ENCODE measurements around the gene MAPT. TPM values are rescaled to one million over a fixed set of nuclear protein-coding genes. Genes with fewer than 3 reads are reported as not detected.
"Not testable (repeated sequence)": the region's sequence is repeated elsewhere in the genome, so short reads cannot be mapped to it uniquely, and the experiment has no call there.

MAPT gene
- polyA plus RNA-seq, 1 donor: 10.0 TPM

DNA sequence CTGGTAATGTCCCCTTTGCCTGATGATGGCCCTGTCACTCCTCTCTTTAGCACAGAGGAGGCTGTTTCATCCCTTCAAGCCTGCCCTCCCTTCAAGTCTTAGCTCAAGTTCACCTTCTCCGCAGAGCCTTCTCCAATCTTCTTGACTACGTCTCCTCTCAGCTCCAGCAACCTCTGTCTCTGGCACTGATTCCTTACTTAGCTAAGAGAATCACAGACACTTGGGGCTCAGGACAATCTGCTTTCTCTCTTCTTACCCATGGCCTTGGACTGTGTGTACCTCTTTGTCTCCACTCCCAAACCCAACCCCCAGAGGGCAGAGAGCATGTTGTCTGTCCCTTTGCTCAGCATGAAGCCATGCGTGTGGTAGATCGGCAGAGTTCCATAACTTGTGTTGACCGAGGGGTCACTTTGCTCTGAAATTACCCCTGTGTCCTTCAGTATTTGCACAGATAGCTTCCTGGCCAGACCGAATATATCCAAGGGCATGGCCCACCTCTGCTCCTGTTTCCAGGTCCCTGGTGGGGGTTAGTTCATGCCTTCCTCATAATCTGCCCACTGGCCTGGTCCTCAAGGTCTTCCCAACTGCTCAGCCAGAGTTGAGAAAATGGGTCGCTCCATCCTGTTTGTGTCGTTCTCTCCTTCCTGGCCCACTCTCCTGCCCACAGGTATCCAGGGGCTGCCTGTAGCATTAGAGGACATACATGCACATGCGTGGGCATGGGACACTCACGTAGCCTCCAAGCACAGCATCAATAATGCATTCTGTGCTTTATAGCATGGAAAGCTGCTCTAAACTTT lies 41.6 kb downstream of the MAPT start:
- no peak overlapping the region for H3K27ac ChIP-seq (ENCODE audit: low read length)
- no peak overlapping the region for H3K4me3 ChIP-seq (ENCODE audit: low read length)
- no CpG with 5 or more reads among the region's 10 CpGs for WGBS (ENCODE audit: insufficient coverage, low lambda C conversion rate)
- H3K27me3 ChIP-seq (ENCODE audit: control insufficient read depth, insufficient read depth, low read length): peaks cover 26% of the 10 kb centered on the region
- H3K9me3 ChIP-seq (ENCODE audit: control insufficient read depth, low read depth, low read length): no peaks in the 10 kb centered on the region
- no peak for DNase-seq
- H3K4me1 ChIP-seq (ENCODE audit: control insufficient read depth, insufficient read depth, low read length): no peaks in the 10 kb centered on the region
- no peaks in the 10 kb centered on the region for H3K36me3 ChIP-seq (ENCODE audit: control insufficient read depth, insufficient read depth, low read length)

DNA sequence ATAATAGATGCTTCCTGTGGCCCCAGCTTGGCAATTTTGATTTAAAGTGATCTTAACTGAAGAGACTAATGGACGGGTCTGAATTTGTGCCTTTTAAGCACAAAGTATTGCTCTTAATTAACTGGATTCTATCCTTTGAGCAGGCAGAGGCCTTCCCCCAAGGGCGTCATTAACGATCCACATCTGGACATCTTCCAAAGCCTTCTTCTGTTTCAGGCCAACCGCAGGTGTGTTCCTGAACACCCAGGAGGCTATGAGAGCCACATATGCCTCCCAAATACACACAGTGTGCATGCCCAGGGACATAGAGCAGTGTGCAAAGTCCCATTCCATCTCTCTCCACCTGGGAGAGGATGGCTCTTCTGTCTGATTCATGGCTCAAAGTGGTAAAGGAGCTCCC lies 42.3 kb downstream of the MAPT start:
- Histone ChIP-seq H3K4me3 (ENCODE audit: low read length) (no peak overlapping the region), H3K36me3 (ENCODE audit: control insufficient read depth, insufficient read depth, low read length) (no peaks in the 10 kb centered on the region), H3K27me3 (ENCODE audit: control insufficient read depth, insufficient read depth, low read length) (peaks cover 27% of the 10 kb centered on the region), H3K4me1 (ENCODE audit: control insufficient read depth, insufficient read depth, low read length) (no peaks in the 10 kb centered on the region), H3K27ac (ENCODE audit: low read length) (no peak overlapping the region), H3K9me3 (ENCODE audit: control insufficient read depth, low read depth, low read length) (no peaks in the 10 kb centered on the region)
- 100% methylated on average over 1 of the region's 4 CpGs for WGBS (ENCODE audit: insufficient coverage, low lambda C conversion rate)
- DNase-seq: no peak

DNA sequence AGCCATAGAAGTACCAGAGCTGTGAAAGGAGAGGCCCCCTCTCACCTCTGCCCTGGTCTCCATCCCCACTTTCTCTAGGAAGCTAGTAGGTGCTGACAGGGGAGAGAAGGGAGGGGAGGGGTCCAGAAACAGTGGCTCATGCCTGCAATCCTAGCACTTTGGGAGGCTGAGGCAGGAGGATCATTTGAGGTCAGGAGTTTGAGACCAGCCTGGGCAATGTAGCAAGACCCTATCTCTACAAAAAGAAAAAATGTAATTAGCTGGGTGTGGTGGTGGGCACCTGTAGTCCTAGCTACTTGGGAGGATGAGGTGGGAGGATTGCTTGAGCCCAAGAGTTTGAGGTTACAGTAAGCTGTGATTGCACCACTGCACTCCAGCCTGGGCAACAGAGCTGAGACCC lies 42.8 kb downstream of the MAPT start:
- H3K27ac ChIP-seq (ENCODE audit: low read length); H3K4me1 ChIP-seq (ENCODE audit: control insufficient read depth, insufficient read depth, low read length); H3K4me3 ChIP-seq (ENCODE audit: low read length); H3K36me3 ChIP-seq (ENCODE audit: control insufficient read depth, insufficient read depth, low read length); DNase-seq; H3K9me3 ChIP-seq (ENCODE audit: control insufficient read depth, low read depth, low read length): not testable (repeated sequence)
- peaks cover 28% of the 10 kb centered on the region for H3K27me3 ChIP-seq (ENCODE audit: control insufficient read depth, insufficient read depth, low read length)

DNA sequence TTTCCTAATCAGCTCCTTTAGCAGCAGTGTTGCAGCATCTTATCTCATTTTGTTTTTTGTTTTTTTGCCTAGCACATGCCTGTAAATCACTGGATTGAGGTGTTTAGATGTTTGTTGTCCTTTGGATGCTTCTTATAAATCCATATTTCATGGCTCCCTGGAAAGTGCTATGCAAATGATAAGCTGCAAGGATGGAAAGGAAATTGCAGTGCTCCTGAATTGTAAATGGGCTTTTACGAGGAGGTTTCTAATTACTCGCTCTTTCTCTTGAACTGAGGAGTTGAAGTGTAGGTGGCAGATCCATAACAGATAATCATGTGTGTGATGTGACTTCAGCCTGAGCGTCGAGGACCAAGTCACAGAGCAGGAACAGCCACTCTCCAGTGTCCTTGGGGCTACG lies 45.0 kb downstream of the MAPT start:
- H3K4me1 ChIP-seq (ENCODE audit: control insufficient read depth, insufficient read depth, low read length): no peaks in the 10 kb centered on the region
- WGBS (ENCODE audit: insufficient coverage, low lambda C conversion rate): 20% methylated on average over 1 of the region's 5 CpGs
- DNase-seq: no peak
- no peak overlapping the region for H3K4me3 ChIP-seq (ENCODE audit: low read length)
- H3K27ac ChIP-seq (ENCODE audit: low read length): no peak overlapping the region
- no peaks in the 10 kb centered on the region for H3K36me3 ChIP-seq (ENCODE audit: control insufficient read depth, insufficient read depth, low read length)
- peaks cover 49% of the 10 kb centered on the region for H3K27me3 ChIP-seq (ENCODE audit: control insufficient read depth, insufficient read depth, low read length)
- H3K9me3 ChIP-seq (ENCODE audit: control insufficient read depth, low read depth, low read length): no peaks in the 10 kb centered on the region

DNA sequence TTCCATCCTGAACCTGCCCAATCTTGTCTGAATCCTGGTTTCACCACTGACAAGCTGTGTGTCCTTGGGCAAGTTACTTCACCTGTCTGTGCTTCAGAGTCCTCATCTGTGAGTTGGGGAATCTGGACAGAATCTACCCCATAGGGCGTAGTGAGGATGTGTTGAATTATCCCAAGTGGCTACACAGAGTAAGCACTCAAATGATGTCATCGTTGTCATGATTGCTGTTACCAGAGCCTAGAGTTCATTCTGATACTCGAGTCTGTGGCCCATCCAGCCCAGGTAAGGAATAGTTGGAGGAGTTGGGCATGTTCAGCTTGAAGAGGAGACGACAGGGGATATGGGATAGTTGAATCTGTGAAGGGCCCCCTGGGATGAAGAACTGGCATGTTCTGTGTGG lies 45.9 kb downstream of the MAPT start:
- 80% methylated on average over 2 of the region's 4 CpGs for WGBS (ENCODE audit: insufficient coverage, low lambda C conversion rate)
- Histone ChIP-seq H3K4me3 (ENCODE audit: low read length) (no peak overlapping the region), H3K4me1 (ENCODE audit: control insufficient read depth, insufficient read depth, low read length) (no peaks in the 10 kb centered on the region), H3K27me3 (ENCODE audit: control insufficient read depth, insufficient read depth, low read length) (peaks cover 48% of the 10 kb centered on the region), H3K9me3 (ENCODE audit: control insufficient read depth, low read depth, low read length) (no peaks in the 10 kb centered on the region), H3K27ac (ENCODE audit: low read length) (no peak overlapping the region), H3K36me3 (ENCODE audit: control insufficient read depth, insufficient read depth, low read length) (no peaks in the 10 kb centered on the region)
- DNase-seq: no peak

DNA sequence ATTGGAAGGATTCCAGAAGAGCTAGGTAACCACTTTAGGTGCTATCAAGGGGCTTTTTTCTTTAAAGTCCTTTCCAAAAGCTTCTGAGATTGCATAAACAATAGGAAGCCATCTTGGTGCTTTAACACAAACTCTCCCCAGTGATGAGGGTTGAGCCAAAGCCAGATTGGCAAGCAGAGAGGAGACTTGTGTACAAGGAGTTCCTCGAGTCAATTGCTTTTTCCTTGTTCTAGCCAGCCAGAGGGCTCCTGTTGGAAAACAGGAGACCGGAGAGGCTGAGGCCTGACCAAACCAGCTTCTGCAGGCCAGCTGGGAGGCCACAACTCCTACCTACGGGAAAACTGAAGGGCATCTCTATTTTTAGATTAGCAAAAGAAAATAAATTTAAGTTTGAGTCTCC lies 46.5 kb downstream of the MAPT start:
- Histone ChIP-seq H3K9me3 (ENCODE audit: control insufficient read depth, low read depth, low read length) (no peaks in the 10 kb centered on the region), H3K27me3 (ENCODE audit: control insufficient read depth, insufficient read depth, low read length) (peaks cover 47% of the 10 kb centered on the region), H3K36me3 (ENCODE audit: control insufficient read depth, insufficient read depth, low read length) (no peaks in the 10 kb centered on the region), H3K4me3 (ENCODE audit: low read length) (no peak overlapping the region), H3K4me1 (ENCODE audit: control insufficient read depth, insufficient read depth, low read length) (no peaks in the 10 kb centered on the region), H3K27ac (ENCODE audit: low read length) (no peak overlapping the region)
- no CpG with 5 or more reads among the region's 3 CpGs for WGBS (ENCODE audit: insufficient coverage, low lambda C conversion rate)
- no peak for DNase-seq

DNA sequence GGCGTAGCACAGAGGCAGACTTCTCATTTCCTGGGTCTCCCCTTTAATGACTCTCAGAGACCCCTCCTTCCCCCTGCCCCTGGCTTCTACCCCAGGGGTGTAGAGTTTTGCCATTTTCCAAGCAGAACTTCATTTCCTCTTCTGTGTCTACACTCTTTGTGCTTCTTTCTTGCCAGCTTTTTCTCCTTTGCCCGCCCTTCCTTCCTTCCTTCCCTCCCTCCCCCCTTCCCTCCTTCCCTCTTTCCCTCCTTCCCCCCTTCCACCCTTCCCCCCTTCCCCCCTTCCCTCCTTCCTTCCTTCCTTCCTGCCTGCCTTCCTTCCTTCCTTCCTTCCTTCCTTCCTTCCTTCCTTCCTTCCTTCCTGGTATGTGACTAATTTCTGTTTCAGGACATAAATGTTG lies 47.0 kb downstream of the MAPT start:
- H3K27ac ChIP-seq (ENCODE audit: low read length): no peak overlapping the region
- no peak for DNase-seq

DNA sequence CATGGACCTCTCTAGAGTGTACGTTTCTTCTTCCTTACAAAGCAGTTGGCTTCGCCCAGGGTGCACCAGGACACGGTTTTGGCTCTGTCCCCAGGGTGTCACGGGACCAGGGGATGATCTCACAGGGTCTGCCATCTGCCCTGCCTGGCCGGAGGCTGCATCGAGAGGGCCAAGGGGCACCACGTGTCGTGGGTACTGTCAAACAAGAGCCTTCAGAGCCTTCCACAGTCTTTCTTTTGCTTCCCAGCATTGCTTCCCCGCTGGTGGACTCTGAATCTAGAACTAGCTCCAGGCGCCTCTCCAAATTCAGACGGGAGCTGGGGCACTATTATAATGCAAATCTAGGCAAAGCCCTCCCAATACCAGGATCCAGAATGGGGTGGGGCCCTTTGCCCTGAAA lies 47.9 kb downstream of the MAPT start:
- H3K27me3 ChIP-seq (ENCODE audit: control insufficient read depth, insufficient read depth, low read length): peaks cover 47% of the 10 kb centered on the region
- H3K9me3 ChIP-seq (ENCODE audit: control insufficient read depth, low read depth, low read length): no peaks in the 10 kb centered on the region
- no peaks in the 10 kb centered on the region for H3K36me3 ChIP-seq (ENCODE audit: control insufficient read depth, insufficient read depth, low read length)
- H3K27ac ChIP-seq (ENCODE audit: low read length): no peak overlapping the region
- no CpG with 5 or more reads among the region's 11 CpGs for WGBS (ENCODE audit: insufficient coverage, low lambda C conversion rate)
- no peak overlapping the region for H3K4me3 ChIP-seq (ENCODE audit: low read length)
- no peaks in the 10 kb centered on the region for H3K4me1 ChIP-seq (ENCODE audit: control insufficient read depth, insufficient read depth, low read length)
- DNase-seq: no peak

More for the DNA sequence above, 47.0 kb downstream of the MAPT start:
- H3K36me3 ChIP-seq (ENCODE audit: control insufficient read depth, insufficient read depth, low read length): no peaks in the 10 kb centered on the region
- H3K4me3 ChIP-seq (ENCODE audit: low read length): no peak overlapping the region
- H3K27me3 ChIP-seq (ENCODE audit: control insufficient read depth, insufficient read depth, low read length): peaks cover 47% of the 10 kb centered on the region
- no CpG with 5 or more reads among the region's 2 CpGs for WGBS (ENCODE audit: insufficient coverage, low lambda C conversion rate)
- no peaks in the 10 kb centered on the region for H3K4me1 ChIP-seq (ENCODE audit: control insufficient read depth, insufficient read depth, low read length)
- H3K9me3 ChIP-seq (ENCODE audit: control insufficient read depth, low read depth, low read length): no peaks in the 10 kb centered on the region

DNA sequence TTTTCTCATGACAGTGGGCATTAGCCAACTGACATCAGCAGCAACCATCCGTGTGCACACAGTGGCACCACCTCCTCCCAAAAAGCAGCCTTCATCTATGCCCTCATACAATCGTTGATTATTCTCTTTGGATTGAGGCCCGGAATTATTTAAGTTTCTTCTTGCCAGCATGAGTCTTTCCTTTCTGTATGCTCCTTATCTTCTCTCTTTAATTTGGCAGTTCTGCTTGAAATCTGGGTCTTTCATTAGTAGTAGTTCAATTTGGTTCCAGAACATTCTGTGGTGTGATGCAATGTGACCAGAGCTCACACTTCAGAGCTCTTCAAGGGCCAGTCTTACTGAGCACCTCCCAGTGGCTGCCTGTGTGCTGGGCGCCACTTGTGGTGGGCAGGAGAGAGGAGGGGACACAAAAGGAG lies 52.5 kb downstream of the MAPT start:
- DNase-seq: no peak
- Histone ChIP-seq H3K36me3 (ENCODE audit: control insufficient read depth, insufficient read depth, low read length) (no peaks in the 10 kb centered on the region), H3K4me3 (ENCODE audit: low read length) (no peak overlapping the region), H3K9me3 (ENCODE audit: control insufficient read depth, low read depth, low read length) (no peaks in the 10 kb centered on the region), H3K27ac (ENCODE audit: low read length) (no peak overlapping the region), H3K27me3 (ENCODE audit: control insufficient read depth, insufficient read depth, low read length) (peaks cover 63% of the 10 kb centered on the region), H3K4me1 (ENCODE audit: control insufficient read depth, insufficient read depth, low read length) (peaks cover 3% of the 10 kb centered on the region)
- 95% methylated on average over 3 of the region's 4 CpGs for WGBS (ENCODE audit: insufficient coverage, low lambda C conversion rate)

DNA sequence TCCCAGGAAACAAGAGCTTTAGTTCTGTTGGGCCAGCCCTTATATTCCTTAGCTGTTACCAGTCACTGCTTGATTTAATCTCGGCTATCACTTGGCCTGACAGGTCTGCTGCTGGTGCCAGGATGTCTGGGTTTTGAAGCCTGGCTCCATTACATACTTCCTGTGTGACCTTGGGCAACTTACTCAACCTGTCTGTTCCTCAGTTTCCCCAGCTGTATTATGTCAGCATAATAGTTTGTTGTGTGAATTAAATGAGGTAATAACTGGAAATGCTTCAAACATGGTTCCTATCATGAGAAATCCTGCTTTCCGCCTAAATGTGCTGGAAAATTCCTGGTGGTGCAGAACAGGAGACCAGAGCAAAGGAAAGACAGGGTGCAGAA lies 54.1 kb downstream of the MAPT start:
- Histone ChIP-seq H3K27me3 (ENCODE audit: control insufficient read depth, insufficient read depth, low read length) (peaks cover 51% of the 10 kb centered on the region), H3K27ac (ENCODE audit: low read length) (no peak overlapping the region), H3K9me3 (ENCODE audit: control insufficient read depth, low read depth, low read length) (no peaks in the 10 kb centered on the region), H3K4me1 (ENCODE audit: control insufficient read depth, insufficient read depth, low read length) (peaks cover 3% of the 10 kb centered on the region), H3K4me3 (ENCODE audit: low read length) (no peak overlapping the region), H3K36me3 (ENCODE audit: control insufficient read depth, insufficient read depth, low read length) (no peaks in the 10 kb centered on the region)
- no peak for DNase-seq
- no CpG with 5 or more reads among the region's 2 CpGs for WGBS (ENCODE audit: insufficient coverage, low lambda C conversion rate)
